ENCODE data around the gene NLRP12. TPM values are rescaled to one million over a fixed set of nuclear protein-coding genes. Genes with fewer than 3 reads are reported as not detected.

NLRP12 gene
- total and polyA plus RNA-seq, 2 donors (not counting 3 experiments of a cell fraction or from before 2014, with no cell fraction given) = 0.46 to 0.73 TPM

DNA sequence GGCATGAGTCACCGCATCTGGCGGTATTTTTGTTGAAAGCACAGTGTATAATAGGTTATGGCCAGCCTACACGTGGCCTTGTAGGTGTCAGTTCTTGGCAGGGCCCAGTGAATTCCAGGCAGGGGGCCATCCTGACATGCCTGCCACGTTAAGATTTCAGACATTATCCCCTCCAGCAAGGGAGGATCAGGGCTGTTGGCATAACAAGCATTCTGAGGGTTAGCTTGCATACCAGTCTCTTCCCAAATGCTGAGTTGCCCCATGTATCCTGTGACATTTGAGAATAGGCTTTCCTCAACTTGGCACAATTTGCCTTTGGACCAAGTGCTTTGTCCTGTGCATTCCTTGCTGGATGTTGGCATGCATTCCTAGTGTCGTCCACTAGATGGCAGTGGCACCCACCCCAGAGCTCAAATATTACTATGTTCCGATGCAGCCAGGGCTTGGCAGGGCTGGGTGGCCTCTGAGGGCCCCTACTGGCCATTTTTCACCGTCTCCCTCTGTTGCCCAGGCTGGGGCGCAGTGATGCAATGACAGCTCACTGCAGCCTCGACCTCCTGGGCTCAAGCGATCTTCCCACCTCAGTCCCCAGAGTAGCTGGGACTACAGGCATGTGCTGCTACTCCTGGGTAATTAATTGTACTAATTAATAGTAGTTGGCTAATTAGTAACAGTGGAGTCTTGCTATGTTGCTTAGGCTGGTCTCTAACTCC is 31.2 kb downstream of the NLRP12 start:
- Histone ChIP-seq H2AFZ (ENCODE audit: low read depth, low read length) (no peak overlapping the region), H3K4me1 (ENCODE audit: control insufficient read depth, extremely low read depth, insufficient read depth, low read length) (no peaks in the 10 kb centered on the region), H3K27ac (ENCODE audit: insufficient read depth, low read depth, low read length) (no peak overlapping the region), H3K9me3 (replicated peaks; ENCODE audit: control insufficient read depth, insufficient read depth, low read length) (no peaks in the 10 kb centered on the region), H3K4me3 (replicated peaks in 1 of 3; ENCODE audit: insufficient read depth in 1 of 3, low read depth in 1 of 3, low read length in 3 of 3) (no peak overlapping the region), H3K27me3 (ENCODE audit: control insufficient read depth in 2 of 2, insufficient read depth in 2 of 2, low read length in 2 of 2) (no peaks in the 10 kb centered on the region), H3K9me1 (replicated peaks; ENCODE audit: control insufficient read depth, extremely low read depth, insufficient read depth, low read length) (no peaks in the 10 kb centered on the region), H4K20me1 (replicated peaks; ENCODE audit: control insufficient read depth, extremely low read depth, insufficient read depth, low read length) (no peaks in the 10 kb centered on the region), H3K4me2 (ENCODE audit: insufficient read depth, low read length) (no peak overlapping the region), H3K9ac (replicated peaks; ENCODE audit: extremely low read depth, insufficient read depth, low read length) (no peak overlapping the region), H3K36me3 (ENCODE audit: control insufficient read depth in 2 of 2, extremely low read depth in 1 of 2, insufficient read depth in 2 of 2, low read length in 2 of 2) (no peaks in the 10 kb centered on the region), H3K79me2 (ENCODE audit: control insufficient read depth, insufficient read depth, low read length) (no peaks in the 10 kb centered on the region)
- DNase-seq (ENCODE audit: low read depth, low spot score) (peak; percentile 88), FAIRE-seq (peak; percentile 96)
- TF ChIP-seq, protein P1, sequence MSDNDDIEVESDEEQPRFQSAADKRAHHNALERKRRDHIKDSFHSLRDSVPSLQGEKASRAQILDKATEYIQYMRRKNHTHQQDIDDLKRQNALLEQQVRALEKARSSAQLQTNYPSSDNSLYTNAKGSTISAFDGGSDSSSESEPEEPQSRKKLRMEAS (IDR thresholded peaks at IDR 0.05; ENCODE audit: insufficient read depth, insufficient read length) = no peak
- TF ChIP-seq, protein P2, sequence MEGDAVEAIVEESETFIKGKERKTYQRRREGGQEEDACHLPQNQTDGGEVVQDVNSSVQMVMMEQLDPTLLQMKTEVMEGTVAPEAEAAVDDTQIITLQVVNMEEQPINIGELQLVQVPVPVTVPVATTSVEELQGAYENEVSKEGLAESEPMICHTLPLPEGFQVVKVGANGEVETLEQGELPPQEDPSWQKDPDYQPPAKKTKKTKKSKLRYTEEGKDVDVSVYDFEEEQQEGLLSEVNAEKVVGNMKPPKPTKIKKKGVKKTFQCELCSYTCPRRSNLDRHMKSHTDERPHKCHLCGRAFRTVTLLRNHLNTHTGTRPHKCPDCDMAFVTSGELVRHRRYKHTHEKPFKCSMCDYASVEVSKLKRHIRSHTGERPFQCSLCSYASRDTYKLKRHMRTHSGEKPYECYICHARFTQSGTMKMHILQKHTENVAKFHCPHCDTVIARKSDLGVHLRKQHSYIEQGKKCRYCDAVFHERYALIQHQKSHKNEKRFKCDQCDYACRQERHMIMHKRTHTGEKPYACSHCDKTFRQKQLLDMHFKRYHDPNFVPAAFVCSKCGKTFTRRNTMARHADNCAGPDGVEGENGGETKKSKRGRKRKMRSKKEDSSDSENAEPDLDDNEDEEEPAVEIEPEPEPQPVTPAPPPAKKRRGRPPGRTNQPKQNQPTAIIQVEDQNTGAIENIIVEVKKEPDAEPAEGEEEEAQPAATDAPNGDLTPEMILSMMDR (IDR thresholded peaks at IDR 0.05; ENCODE audit: extremely low read depth in 1 of 2, insufficient read depth in 1 of 2, low read depth in 1 of 2, low read length in 2 of 2) = peak; percentile 99
- TF ChIP-seq EZH2 (IDR thresholded peaks at IDR 0.05; ENCODE audit: borderline replicate concordance, low read depth, low read length, severe bottlenecking) (no peak), MYC (IDR thresholded peaks at IDR 0.05; ENCODE audit: low read depth, low read length) (peak; percentile 4), JUN (IDR thresholded peaks at IDR 0.05; ENCODE audit: borderline replicate concordance, insufficient read depth, insufficient read length, low read depth) (no peak), POLR2A (IDR thresholded peaks at IDR 0.05; ENCODE audit: low read depth, low read length) (no peak), POLR2AphosphoS5 (IDR thresholded peaks at IDR 0.05; ENCODE audit: insufficient read depth, low read depth, low read length) (no peak)
- dilution Hi-C loops (cut with MboI; ENCODE audit: extremely low pct_ligation_motif_present, low sequenced_read_pairs) (no loop called here), intact Hi-C loops (cut with micrococcal nuclease) (loop anchor here (1.0 to 5.0 kb wide), 7 partner anchors 20 to 598 kb away; no protein-coding TSS in a partner anchor)
- CTCF ChIA-PET = interaction anchor here (0.6 to 6.2 kb wide), 56 partner anchors 8 to 716 kb away, joined by 3 to 216 read pairs (median 5); partner anchors contain the start of genes CDC42EP5, CNOT3, TARM1 and VSTM1
- POLR2A ChIA-PET = no interaction called here
- no TSS peak for BruUV-seq (replicated peaks)
